K562 (cell line): ENCODE data around the gene TMEM63A. TPM values are rescaled to one million over a fixed set of nuclear protein-coding genes. Genes with fewer than 3 reads are reported as not detected.

ENCODE experiments used
- ARID2 ChIP-seq: fragments of 450-650 bp; IDR thresholded peaks from 2 replicates; pipeline ENCODE4 v1.6.1; 2017; ENCODE audit warnings: antibody characterized with exemption, mild to moderate bottlenecking
- GATAD2B ChIP-seq: fragments of 450-650 bp; IDR thresholded peaks from 2 replicates; pipeline ENCODE4 v1.6.1; 2017; ENCODE audit warnings: mild to moderate bottlenecking, borderline replicate concordance
- MLLT1 ChIP-seq, 2 experiments: fragments of 450-650 bp; IDR thresholded peaks; 2 replicates each; pipeline ENCODE4 v1.6.1; 2016
- MTA2 ChIP-seq: fragments of 450-650 bp; IDR thresholded peaks from 2 replicates; pipeline ENCODE4 v1.6.1; 2016; ENCODE audit warnings: low read depth
- POLR2A ChIP-seq: fragments of 450-650 bp; conservative IDR thresholded peaks from 2 replicates; pipeline ENCODE4 v1.6.1; 2016
- RERE ChIP-seq: sonication (generic); formaldehyde crosslinking; IDR thresholded peaks from 2 replicates; pipeline ENCODE4 v1.8.0; 2023; ENCODE audit warnings: missing genetic modification reagents, mild to moderate bottlenecking, borderline replicate concordance
- ZNF197 ChIP-seq: fragments of 200-800 bp; sonication (Bioruptor generic); IDR thresholded peaks from 2 replicates; pipeline ENCODE4 v1.6.1; 2016; ENCODE audit warnings: low read depth, missing genetic modification characterization, missing compliant biosample characterization
- ZNF507 ChIP-seq: conservative IDR thresholded peaks from 2 replicates; pipeline ENCODE4 v1.6.1; 2017; ENCODE audit warnings: missing genetic modification characterization, missing compliant biosample characterization
- polyA plus RNA-seq, 8 experiments: library from polyadenylated mRNA; depleted of rRNA in 4 of 8; stranded (reverse) in 5 of 8; unstranded in 3 of 8; fragments of >200 nt; fragmentation: Nextera tagmentation in 2 of 8; fragmentation: Illumina TruSeq in 1 of 8; extraction: Ambion mirVana in 2 of 8; extraction: Trizol in 1 of 8; gene quantifications; 2 replicates each; pipeline versions ENCODE4 v1.2.1 to v1.2.3, GENCODE V29; 2011 to 2014; ENCODE audit warnings: inconsistent platforms in 1 of 8, missing spikeins in 1 of 8
- total RNA-seq, 7 experiments: library from RNA; depleted of rRNA in 6 of 7; stranded (reverse); fragments of >200 nt in 6 of 7; fragmentation: Illumina TruSeq in 2 of 7; extraction: Trizol in 2 of 7; gene quantifications; 2 replicates each; pipeline versions ENCODE4 v1.2.1 to v1.2.3, GENCODE V29; 2011 to 2021; ENCODE audit warnings: low replicate concordance in 1 of 7
- TF ChIP-seq, protein P1 (sequence below): fragments of 250-450 bp; sonication (Bioruptor Pico); IDR thresholded peaks from 2 replicates; pipeline ENCODE4 v1.4.0; 2020; ENCODE audit warnings: mild to moderate bottlenecking, moderate library complexity
- TF ChIP-seq, protein P2 (sequence below): fragments of 250-450 bp; sonication (Bioruptor Pico); IDR thresholded peaks from 2 replicates; pipeline ENCODE4 v1.5.0; 2021
- TF ChIP-seq, protein P3 (sequence below), 2 experiments: fragments of 450-650 bp in 1 of 2; sonication (generic) in 1 of 2; formaldehyde crosslinking; conservative IDR thresholded peaks; 2 replicates each; pipeline versions ENCODE4 v1.4.0 to v1.8.1; 2020 to 2022; ENCODE audit warnings: mild to moderate bottlenecking in 1 of 2, missing genetic modification reagents in 1 of 2

The TMEM63A gene
- total and polyA plus RNA-seq, 9 of the 15 experiments (the other 6 are each of a cell fraction or from before 2014, with no cell fraction given), result 2.0 to 54.6 (median 17.5) TPM

DNA sequence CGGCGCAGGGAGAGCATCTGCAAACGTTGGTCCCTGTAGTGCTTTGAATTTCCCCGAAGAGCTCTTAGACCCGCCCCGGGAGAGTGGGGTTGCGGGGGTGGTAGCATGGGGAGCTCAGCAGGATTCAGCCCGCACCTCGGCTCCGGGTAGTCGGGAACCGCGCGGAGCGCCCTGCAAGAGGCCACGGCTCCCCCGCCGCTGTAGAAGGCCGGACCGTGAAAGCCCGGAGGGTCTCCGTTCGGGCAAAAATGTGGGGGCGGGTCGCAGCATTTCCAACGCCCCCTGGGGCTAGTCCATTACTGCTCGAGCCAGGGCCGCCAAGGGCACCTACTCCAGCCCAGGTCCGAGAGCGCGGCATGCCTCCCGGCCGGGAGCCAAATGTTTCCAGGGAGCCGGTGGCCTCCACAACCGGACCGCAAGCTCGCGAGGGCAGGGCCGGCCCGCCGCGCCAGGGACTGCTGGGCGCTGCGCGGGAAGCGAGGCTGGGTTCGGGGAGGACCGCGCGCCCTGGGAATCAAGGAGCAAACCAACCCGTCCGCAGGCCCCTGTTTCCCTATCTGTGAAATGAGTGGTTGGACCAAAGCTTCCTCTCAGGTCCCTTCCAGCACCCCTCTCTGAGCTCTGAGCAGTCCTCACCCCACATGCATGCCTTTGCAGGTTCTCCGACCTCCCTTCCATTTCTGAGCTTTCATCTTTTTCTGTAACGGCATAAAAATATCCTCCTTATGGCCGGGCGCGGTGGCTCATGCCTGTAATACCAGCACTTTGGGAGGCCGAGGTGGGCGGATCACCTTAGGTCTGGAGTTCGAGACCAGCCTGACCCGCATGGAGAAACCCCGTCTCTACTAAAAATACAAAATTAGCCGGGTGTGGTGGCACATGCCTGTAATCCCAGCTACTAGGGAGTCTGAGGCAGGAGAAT lies 775 bp upstream of the TMEM63A start (continued):
- TF ChIP-seq MLLT1 (IDR thresholded peaks at IDR 0.05) (0 out of 4 replicates have a peak, but pooled peaks of 1 of the 2 experiments have one; percentile 42), ZNF507 (no peak), GATAD2B (no peak), POLR2A (no peak; the same call in 1 of the 2 replicates), ZNF197 (CRISPR knock-in tag) (no peak), RERE (CRISPR knock-in tag) (0 out of 2 replicates have a peak, but pooled peaks have one; percentile 76), ARID2 (no peak), MTA2 (no peak)
- TF ChIP-seq, protein P1, sequence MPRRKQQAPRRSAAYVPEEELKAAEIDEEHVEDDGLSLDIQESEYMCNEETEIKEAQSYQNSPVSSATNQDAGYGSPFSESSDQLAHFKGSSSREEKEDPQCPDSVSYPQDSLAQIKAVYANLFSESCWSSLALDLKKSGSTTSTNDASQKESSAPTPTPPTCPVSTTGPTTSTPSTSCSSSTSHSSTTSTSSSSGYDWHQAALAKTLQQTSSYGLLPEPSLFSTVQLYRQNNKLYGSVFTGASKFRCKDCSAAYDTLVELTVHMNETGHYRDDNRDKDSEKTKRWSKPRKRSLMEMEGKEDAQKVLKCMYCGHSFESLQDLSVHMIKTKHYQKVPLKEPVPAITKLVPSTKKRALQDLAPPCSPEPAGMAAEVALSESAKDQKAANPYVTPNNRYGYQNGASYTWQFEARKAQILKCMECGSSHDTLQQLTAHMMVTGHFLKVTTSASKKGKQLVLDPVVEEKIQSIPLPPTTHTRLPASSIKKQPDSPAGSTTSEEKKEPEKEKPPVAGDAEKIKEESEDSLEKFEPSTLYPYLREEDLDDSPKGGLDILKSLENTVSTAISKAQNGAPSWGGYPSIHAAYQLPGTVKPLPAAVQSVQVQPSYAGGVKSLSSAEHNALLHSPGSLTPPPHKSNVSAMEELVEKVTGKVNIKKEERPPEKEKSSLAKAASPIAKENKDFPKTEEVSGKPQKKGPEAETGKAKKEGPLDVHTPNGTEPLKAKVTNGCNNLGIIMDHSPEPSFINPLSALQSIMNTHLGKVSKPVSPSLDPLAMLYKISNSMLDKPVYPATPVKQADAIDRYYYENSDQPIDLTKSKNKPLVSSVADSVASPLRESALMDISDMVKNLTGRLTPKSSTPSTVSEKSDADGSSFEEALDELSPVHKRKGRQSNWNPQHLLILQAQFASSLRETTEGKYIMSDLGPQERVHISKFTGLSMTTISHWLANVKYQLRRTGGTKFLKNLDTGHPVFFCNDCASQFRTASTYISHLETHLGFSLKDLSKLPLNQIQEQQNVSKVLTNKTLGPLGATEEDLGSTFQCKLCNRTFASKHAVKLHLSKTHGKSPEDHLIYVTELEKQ, result no peak
- TF ChIP-seq, protein P2, sequence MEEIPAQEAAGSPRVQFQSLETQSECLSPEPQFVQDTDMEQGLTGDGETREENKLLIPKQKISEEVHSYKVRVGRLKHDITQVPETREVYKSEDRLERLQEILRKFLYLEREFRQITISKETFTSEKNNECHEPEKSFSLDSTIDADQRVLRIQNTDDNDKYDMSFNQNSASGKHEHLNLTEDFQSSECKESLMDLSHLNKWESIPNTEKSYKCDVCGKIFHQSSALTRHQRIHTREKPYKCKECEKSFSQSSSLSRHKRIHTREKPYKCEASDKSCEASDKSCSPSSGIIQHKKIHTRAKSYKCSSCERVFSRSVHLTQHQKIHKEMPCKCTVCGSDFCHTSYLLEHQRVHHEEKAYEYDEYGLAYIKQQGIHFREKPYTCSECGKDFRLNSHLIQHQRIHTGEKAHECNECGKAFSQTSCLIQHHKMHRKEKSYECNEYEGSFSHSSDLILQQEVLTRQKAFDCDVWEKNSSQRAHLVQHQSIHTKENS (CRISPR knock-in tag), result no peak
- TF ChIP-seq, protein P3, sequence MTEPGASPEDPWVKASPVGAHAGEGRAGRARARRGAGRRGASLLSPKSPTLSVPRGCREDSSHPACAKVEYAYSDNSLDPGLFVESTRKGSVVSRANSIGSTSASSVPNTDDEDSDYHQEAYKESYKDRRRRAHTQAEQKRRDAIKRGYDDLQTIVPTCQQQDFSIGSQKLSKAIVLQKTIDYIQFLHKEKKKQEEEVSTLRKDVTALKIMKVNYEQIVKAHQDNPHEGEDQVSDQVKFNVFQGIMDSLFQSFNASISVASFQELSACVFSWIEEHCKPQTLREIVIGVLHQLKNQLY (CRISPR knock-in tag; conservative IDR thresholded peaks at IDR 0.05), result no peak
